Amniotic stem cell (primary cell): Measurements from ENCODE around the gene HS1BP3.

Experiments
- DNase-seq: peaks from one replicate; lab custom pipeline; 2025; lab: John Stamatoyannopoulos, UW

HS1BP3 gene

DNA sequence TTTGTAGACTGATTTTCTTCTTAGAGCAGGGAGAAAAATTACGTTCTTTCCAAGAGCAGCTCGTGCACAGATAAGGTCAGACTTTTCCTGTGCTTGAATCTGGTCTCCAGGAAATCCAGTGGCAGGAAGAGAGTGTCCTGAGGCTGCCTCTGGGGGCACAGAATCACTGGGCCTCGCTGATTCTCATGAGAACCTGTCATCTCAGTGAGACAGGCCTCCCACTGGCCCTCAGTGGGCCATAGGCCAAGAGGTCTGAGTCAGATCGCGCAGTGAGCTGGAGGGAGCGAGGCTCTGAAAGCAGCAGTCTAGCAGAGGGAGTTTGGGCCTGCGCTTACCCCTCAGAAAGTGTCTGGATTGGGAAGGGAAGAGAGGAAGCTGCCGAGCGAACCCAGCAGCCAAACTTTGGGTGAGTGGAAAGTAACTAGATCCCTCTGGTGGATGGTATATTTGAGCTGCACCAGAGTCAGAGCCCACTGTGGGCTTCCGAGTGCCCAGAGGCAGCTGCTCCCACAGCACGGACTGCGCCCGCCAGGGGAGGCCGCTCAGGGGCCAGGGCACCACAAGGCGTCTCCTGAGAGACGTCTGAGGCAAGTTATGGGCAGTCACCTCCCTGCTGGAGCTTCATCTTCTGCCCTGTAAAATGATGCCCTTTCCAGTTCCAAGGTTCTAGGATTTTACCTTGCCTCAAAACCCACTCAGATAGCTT is 24.2 kb upstream of the HS1BP3 start:
- DNase-seq: no peak

DNA sequence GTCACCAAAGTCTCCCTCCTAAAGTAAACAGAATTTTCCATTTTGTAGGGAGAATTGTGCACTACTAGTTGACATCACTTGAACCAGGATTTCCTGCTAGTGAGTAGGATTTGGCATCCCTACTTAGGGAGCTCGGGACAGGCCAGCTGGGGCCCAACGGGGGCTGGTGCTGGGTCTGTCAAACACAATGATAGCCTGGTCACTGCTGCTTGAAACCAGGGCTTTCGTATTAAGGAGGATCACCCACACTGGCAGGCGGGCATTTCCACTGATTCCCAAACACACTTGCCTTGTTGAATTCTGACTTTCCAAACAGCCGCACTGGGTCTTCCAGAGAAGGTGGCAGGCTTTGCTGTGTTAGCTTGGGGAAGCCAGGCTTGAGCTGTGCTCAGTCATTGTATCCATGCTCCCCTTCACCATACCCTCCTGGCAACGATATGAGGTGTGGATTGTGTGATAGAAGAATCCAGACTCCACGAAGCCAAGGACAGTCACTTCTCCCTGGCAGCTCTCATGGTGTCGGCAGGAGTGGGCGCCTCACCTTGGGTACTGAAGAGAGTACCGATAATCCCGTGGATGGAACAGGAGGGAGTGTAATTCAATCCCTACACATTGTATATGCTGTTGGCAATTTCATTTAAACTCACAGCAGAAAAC is 23.5 kb upstream of the HS1BP3 start:
- DNase-seq: no peak

DNA sequence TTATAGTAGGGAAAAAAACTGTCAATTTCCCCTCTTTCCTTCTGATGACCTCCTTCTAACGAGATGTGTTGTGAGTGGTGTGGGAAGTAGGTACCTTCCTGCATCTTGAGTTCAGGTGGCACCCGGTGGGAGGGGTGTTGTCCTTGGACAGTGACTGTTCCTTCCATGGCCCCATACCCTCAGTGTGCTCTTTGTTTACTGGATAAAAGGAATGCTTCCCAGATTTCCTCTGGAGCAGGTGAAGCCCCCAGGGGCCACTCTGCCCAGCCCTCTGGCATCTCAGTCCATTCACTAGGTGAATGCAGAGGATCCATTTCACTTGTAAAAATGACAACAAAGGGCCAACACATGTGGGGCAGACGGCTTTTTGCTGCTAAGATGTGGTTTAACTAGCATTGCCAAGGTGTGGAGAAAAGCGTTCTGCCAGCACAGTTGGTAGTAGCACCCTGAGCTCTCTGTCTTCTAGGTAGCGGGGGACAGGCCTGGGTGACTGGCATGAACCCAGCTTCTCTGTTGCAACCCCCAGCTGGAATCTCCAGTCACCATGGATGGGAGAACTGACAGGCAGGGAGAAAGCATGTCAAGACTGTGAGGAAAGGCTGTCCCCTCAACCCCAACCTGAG is 22.9 kb upstream of the HS1BP3 start:
- DNase-seq: no peak

DNA sequence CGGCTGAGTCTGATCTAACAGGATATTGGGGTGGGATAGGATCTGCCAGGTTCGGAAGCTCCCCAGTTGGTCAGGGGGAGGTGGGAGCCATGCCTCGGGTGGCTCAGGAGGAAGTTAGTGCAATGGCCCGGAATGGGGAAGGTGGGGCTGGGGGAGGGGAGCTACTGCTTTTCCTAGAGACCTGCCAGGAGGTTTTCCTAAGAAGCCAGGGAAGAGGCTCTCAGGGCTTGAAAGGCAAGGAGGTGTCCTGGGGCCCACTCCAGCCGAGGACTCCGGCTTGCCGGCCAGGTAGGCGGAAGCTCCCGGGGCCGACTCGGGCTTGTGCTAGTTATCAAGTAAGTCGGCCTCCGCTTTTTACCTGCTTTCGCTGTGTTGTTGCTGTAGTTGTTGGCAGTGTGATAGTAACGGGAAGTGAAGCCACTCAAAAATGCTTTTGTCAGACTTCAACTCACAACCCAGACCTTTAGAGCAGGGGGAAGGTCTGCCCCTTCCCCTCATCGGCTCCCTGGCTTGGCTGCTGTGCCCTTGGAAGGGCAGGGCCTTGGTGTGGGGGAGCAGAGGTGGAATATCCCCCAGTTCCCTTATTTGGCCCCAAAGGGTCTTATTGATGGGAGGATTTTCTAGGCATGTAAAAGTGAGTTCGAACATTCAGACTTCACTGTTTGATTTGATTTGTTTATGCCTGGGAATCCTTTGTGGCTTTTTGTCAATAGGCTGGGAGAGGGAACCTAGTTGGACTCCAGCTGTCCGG is 21.5 kb upstream of the HS1BP3 start:
- DNase-seq: no peak

DNA sequence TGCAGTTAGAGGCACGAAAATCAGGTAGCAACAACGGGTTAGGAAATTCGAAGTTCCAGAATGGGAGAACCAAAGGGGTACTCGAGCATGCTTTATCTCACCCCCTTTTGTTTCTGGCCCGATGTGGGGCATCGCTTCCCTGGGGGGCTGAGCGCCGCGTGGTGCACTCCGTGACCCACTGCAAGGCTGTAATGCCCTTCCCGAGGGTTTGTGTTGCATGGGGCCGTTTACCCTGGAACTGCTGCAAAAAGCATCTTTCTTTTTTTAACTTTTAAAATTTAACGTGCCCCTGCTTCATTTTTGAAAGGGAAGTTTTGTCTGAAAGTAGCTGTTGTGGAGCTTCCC is 20.8 kb upstream of the HS1BP3 start:
- no peak for DNase-seq

DNA sequence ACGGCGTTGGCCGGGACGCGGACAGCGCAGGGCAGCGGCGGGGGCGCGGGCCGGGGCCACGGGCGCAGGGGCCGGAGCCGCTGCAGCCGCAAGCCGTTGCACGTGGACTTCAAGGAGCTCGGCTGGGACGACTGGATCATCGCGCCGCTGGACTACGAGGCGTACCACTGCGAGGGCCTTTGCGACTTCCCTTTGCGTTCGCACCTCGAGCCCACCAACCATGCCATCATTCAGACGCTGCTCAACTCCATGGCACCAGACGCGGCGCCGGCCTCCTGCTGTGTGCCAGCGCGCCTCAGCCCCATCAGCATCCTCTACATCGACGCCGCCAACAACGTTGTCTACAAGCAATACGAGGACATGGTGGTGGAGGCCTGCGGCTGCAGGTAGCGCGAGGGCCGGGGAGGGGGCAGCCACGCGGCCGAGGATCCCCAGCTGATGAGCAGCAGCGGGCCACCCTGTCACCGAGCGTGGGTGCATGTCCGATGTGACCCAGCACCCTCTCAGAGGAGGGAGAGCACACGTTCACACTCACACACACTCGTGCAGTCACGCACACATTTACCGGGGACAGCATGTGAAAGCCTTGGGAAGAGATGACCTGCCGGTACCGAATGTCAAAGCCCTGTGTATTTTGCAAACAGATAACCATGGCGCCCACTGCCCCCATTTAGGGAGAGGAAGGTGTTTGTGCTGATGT is 20.3 kb upstream of the HS1BP3 start:
- DNase-seq: no peak

DNA sequence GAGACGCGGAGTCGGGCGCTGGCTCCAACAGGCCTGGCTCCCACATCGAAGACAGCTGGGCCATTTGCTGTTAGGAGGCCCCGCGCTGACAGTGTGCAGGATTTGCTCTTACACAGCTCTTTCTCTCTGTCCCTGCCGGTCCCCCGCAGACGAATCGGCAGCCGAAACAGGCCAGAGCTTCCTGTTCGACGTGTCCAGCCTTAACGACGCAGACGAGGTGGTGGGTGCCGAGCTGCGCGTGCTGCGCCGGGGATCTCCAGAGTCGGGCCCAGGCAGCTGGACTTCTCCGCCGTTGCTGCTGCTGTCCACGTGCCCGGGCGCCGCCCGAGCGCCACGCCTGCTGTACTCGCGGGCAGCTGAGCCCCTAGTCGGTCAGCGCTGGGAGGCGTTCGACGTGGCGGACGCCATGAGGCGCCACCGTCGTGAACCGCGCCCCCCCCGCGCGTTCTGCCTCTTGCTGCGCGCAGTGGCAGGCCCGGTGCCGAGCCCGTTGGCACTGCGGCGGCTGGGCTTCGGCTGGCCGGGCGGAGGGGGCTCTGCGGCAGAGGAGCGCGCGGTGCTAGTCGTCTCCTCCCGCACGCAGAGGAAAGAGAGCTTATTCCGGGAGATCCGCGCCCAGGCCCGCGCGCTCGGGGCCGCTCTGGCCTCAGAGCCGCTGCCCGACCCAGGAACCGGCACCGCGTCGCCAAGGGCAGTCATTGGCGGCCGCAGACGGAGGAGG is 19.6 kb upstream of the HS1BP3 start:
- DNase-seq: no peak

DNA sequence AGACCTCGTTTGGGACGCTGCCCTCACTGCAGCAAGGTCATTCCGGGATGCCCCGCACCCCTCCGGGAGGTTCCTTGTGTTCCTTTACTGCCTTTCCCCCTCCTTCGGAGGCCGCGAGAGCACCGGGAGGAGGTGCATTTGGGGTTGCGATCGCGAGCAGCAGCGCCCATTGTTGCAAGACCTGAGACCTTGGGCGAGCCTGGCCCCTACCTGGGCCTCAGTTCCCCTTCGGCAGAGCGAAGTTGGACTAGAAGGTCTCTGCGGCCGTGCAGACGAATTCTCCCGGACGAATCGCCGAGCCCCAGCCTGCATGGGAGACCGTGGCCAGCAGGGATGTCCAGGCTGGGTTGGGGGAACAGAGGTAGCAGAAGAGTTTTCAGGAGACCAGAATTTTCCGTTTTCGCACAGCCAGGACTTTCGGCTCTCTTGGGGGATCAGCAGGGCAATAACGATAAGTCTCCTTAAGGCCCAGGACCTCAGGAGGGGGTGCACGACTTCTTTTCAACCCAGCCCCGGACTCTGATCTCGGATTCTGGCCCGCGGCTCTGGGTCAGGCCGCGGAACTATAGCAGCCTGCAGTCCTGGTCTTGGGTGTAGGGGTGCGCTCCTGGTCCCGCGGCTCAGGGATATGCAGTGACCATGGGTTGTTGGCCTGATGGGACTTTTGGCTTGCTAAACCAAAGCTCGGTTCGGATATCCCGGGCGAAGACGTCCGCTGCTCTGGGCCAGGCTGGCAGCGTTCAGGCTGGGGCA is 18.8 kb upstream of the HS1BP3 start:
- DNase-seq: no peak

DNA sequence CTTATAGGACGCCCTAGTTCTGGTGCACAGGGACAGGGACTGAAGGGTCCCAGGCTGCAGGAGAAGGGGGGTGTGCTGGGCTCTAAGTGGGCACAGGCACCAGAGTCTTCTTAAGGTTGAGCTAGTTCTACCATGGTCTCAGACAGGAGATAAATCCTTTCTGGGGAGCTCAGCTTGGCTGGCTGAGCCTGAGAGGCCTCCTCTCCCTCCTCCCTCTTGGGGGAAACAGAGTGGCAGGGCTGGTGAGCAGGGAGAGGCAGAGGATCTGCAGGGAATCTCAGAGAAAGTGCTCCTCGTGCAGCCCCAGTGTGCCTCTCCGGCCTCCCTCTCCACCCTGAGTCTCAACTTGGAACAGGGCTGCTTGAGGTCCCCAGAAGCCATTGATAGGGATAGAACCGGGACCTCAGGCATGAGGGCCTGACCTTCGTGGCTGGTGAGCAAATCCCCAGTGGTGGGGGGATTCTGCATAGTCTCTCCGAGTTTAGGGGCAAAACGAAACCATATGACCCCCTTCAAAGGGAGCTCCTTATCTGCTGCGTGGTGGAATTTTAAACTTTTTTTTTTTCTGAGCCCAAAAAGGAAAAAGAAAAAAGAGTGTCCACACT is 18.1 kb upstream of the HS1BP3 start:
- no peak for DNase-seq

DNA sequence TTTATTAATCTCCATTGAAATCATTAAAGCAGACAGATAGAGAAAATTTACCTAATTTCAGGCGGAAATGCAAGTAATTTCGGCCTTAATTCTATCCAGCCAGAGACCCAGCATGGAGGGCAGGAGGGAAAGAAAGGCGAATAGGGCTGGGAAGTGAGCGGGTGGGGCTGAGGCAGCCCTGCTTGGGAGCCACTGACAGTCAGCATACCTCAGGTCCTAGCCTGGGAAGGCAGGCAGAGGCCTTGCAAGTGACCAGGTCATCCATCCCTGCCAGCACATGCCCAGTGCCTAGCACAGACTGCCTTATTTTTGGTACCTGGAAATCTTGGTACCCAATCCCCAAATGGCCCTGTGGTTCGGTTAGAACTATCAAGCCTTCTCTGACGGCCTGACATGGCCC is 17.6 kb upstream of the HS1BP3 start:
- no peak for DNase-seq

DNA sequence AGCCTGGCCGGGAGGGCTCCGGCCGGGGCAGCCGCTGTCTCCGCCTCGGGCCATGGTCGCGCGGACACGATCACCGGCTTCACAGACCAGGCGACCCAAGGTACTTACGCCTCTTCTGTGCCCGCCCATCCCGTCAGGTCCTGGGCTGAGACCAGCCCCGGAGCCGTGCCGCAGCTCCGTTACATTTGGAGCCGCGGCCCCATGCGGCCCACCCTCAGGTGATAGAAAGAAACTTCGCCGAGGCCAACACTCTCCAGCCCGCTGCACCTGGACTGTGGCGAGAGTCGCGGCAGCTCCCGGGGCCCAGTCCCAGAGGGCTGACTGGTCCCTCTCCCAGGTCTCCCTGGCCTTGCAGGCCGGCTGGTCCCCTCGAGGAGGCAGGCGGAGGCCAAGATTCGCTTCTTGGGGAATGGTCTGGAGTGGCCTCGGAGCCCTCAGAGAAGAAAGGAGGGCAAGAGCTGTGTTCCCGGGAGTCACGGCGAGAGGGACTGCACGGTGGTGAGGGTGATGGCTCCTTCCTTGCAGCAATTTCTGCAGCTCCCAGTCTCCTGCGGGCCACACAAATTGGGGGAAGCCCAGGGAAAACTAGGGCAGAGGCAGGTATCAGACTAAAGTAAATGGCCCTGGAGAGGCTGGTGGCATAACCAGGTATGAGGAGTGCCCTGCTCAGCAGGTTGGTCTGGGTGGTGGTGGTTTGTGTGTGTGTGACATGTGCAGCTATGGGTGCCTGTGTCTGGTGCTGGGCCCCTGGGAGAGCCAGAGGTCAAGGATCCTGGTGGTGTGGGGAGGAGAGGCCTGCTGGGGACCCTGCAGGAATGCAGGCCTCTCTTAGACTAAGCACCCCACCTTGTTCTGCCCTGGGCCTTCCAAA is 16.9 kb upstream of the HS1BP3 start:
- no peak for DNase-seq

DNA sequence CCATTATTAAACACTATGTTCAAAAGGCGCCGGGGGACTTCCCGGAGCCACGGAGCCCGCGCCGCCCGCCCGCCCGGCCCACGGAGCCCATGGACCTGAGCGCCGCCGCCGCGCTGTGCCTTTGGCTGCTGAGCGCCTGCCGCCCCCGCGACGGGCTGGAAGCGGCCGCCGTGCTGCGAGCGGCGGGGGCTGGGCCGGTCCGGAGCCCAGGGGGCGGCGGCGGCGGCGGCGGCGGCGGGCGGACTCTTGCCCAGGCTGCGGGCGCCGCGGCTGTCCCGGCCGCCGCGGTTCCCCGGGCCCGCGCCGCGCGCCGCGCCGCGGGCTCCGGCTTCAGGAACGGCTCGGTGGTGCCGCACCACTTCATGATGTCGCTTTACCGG is 16.2 kb upstream of the HS1BP3 start:
- no peak for DNase-seq

DNA sequence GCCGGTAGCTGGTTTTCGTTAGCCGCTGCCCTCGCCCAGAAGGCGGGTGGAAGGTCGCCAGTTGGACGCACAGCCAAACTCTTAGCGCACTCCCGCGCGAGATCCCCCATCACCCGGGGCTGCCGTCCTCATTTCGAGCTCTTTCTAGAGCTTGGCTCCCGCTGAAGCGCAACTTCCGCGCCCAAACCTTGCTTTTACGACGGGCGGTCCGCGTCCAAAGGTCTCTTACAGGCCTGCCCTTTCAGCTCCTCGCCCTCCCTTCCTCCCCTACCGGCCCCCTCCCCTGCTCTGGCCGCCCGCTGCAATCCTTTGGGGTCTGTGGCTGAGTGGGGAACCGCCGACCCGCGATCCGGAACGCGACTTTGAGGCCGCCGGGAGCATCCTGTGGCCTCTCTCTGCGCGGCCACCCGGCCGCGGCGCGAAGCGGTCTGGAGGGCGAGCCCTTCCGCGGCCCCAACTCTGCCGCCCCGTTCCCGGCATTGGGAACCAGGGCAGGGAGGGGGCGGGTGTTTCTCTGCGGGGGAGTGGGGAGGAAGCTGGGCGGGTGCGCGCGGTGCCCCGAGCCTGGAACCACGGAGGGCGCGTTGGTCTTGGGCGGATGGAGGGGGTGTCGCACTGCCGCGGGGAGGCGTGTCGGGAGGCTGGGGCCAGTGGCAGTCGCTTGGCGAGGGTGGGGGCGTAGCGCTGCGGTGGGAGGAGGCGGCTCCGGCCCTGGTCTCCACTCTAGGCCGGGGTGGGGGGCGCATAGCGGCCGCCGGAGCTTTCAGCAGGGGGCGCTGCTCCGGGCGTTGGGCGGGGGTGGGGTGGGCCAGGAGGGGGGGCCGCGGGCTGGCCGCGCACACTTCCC is 15.6 kb upstream of the HS1BP3 start, which contains the start of gene GDF7:
Gene GDF7, plus strand, starts transcription at position 841 of the 847 bp plus-strand sequence. CDS start 96 bp downstream, outside the sequence.
- no peak for DNase-seq

DNA sequence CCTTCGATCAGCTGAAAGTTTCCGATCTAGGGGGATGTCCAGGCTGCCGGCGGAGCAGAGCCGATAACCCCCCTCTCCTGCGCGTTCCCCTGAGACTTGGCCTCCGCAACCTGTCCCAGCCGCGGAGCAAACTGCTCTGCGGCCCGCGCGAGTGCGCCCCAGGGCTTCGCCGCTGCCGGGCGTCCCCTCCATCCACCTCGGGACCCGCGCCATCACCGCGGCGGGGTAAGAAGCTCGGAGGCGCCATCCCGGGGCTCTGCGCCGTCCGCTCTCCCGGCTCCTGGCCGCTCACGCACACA is 15.1 kb upstream of the HS1BP3 start:
- DNase-seq: no peak

DNA sequence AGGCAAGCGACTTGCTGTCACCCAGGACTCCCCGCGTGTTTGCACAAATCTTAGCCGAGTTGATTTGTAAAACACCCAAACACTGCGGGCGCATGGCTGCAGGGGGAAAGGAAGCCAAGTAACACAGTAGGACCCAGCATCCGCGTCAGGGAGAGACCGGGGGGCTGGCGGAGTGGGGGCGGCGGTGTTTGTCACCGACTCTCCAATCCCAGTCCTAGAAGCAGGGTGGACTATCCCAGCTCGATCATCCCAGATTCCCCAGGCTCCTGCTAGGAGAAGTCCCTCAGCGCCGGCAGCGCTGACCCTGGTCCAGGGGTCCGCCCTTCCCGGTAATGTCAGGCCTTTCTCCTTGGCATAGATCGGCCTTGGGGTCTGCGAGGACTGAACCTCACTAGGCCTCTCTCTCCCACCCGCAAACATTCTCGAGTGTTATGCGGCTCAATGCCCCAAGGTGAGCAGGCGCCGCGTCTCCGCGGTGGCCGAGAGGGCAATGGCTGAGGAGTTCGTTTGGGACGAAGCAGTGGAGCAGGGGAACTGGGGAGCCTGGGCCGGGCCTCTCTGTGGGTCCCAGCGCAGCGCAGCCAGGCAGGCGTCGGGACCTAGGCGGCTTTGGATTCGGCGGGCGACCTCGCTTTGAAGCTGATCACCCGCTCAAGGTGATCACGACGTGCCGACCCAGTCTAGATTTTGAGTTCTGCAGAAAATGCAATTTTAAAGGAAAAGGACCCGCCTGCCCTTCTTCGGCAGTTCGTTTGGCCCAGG is 14.5 kb upstream of the HS1BP3 start:
- no peak for DNase-seq

DNA sequence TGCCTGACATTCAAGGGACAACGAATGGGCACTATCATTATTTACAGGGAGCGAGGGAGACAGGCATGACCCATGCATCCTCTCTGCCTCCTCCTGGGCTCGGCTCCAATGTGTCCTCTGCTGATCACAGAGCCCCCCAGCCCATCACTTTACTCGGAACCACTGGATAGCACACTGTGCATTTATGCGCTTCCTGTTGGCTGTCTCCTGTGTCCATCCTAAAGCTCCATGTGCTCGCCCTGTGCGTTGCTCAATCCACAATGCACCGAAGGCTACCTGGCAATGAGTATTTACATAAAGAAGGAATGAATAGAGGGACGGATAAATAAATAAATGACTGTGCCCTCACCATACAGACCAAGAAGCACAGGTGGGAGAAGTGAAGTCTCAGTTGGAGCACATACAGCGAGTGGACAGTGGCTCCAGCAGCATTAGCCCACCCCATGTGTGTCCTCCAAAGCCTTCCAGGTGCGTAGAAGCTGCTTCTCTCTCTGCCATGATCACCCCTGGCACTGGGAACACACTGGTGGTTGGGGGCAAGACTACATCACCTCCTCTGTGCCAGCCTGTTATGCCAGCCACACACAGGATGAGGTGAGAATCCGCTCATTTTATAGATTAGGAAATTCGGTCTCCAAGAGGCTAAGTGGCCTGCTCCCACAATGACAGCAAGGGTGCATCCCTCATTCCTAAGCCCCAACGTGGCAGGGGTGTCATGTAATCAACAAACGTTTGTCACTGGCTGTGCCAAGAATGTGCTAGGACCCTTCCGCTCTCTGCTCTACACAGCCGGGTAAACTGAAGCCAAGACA is 13.7 kb upstream of the HS1BP3 start:
- DNase-seq: no peak

DNA sequence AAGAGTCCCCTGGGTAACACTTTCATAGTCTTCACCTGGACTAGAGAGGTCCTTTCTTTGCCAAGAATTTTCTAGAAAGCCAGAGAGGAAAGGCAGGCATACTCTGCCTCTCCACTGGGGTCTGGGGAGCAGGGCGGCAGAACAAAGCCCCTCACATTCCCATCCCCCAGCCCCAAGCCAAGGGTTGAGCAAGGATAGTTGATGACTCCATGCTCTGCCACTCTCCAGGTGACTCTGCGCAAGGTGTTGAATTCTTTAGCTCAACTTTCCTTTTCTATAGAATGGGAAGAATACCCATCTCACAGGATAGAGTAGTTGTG is 13.1 kb upstream of the HS1BP3 start:
- no peak for DNase-seq
